GM12873 (cell line): Measurements from ENCODE around the gene RAD52.

Source experiments
- TF ChIP-seq, protein P1 (sequence below): IDR thresholded peaks from 2 replicates; pipeline ENCODE4 v1.5.1; 2012; ENCODE audit warnings: low read depth, mild to moderate bottlenecking, moderate library complexity, low read length, control low read depth; ENCODE audit not compliant: insufficient read depth; ENCODE audit errors: missing control alignments

Gene RAD52

DNA sequence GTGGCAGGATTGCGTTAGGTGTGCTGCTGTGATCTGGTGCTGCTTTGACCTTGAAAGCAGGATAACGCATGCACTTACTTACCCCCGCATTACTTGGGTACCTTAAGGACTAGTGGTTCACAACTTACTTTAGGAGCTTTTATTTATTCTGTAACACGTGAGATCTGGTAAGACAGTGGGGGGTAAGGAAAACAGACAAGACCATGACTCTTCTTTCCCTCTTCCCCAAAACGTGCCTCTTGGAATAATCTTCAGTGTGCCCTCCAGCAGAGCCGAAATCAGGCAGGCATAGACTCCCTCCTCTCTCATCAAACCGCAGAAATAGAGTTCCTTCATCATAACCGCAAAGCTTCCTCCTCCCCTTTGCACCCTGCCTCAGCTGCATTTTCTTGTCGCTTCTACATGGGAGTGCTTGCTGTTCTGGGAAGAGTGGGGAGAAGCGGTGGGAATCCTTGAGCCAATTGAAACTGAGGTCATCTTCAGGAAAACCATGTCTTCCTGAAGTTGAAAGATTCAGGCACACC is 43.4 kb downstream of the RAD52 start:
- TF ChIP-seq, protein P1, sequence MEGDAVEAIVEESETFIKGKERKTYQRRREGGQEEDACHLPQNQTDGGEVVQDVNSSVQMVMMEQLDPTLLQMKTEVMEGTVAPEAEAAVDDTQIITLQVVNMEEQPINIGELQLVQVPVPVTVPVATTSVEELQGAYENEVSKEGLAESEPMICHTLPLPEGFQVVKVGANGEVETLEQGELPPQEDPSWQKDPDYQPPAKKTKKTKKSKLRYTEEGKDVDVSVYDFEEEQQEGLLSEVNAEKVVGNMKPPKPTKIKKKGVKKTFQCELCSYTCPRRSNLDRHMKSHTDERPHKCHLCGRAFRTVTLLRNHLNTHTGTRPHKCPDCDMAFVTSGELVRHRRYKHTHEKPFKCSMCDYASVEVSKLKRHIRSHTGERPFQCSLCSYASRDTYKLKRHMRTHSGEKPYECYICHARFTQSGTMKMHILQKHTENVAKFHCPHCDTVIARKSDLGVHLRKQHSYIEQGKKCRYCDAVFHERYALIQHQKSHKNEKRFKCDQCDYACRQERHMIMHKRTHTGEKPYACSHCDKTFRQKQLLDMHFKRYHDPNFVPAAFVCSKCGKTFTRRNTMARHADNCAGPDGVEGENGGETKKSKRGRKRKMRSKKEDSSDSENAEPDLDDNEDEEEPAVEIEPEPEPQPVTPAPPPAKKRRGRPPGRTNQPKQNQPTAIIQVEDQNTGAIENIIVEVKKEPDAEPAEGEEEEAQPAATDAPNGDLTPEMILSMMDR, result no peak

GRCh38 chr12:905261-906031 is 44.0 kb downstream of the RAD52 start:
- TF ChIP-seq, protein P1, result no peak

DNA sequence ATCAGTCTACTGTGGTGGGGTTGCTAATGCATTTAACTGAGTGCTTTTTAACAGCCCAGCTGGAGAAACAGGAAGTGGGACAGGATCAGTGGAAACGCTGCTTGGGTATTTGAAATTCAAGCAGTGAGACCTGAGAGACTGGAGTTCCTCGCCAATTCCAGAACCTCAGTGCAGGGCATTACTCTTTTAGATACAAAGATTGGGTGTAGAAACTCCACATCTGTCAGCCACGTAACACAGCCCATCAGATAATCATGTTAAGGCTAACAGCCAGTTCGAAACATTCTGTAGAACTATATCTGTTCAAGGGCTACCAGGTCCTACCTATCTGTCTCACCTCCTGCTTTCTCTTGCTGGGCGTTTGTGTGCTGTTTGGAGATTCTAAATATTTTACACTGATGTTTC is 45.5 kb downstream of the RAD52 start:
- TF ChIP-seq, protein P1, result no peak

GRCh38 chr12:903055-903454 is 46.4 kb downstream of the RAD52 start:
- TF ChIP-seq, protein P1, result no peak

GRCh38 chr12:902581-902980 is 46.9 kb downstream of the RAD52 start:
- TF ChIP-seq, protein P1, result no peak

- TF ChIP-seq, protein P1, result no peak
These were observed 52.1 kb downstream of the RAD52 start for GRCh38 chr12:897386-897785.

DNA sequence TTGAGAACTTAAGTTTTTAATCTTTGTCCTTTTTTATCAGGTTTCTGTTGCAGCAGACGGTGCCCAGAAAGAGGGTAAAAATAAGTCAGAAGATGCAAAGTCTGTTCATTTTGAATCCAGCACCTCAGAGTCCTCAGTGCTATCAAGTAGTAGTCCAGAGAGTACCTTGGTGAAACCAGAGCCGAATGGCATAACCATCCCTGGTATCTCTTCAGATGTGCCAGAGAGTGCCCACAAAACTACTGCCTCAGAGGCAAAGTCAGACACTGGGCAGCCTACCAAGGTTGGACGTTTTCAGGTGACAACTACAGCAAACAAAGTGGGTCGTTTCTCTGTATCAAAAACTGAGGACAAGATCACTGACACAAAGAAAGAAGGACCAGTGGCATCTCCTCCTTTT is 53.5 kb downstream of the RAD52 start:
- TF ChIP-seq, protein P1, result no peak
